ENCODE results near the gene RILPL2. TPM values are rescaled to one million over a fixed set of nuclear protein-coding genes. Genes with fewer than 3 reads are reported as not detected.
A peak's percentile ranks its signal among the peaks of the same experiment; 100 is the strongest.
"Not testable (repeated sequence)": the region's sequence is repeated elsewhere in the genome, so short reads cannot be mapped to it uniquely, and the experiment has no call there.

RILPL2 gene
- total and polyA plus RNA-seq, 8 donors, result 0.83 to 2.1 (median 1.3) TPM

DNA sequence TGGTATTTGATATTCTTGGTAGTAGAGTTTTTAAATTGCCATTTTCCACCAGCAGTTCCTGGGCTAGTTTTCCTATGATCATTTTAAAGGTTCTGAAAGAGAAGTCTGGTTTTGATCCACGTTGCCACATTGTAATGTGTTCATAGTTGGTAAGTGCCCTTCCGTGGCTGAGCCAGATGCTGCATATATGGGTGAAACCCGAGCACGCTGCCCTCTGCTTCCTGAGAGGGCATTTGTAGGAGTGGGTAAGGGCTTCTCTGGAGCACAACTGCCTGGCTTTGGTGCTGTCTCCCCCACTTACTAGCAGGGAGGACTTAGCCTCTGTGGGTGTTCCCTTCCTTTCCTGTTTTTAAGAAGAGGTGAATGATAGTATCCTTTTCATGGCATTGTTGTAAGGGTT is 28.6 kb upstream of the RILPL2 start:
- peaks cover 0 to under 1% (median 0%) of the 10 kb centered on the region in 3 donors for H3K4me1 ChIP-seq
- no peaks in the 10 kb centered on the region for H3K9me3 ChIP-seq
- peaks cover 0 to 3% (median 0%) of the 10 kb centered on the region in 3 donors for H3K36me3 ChIP-seq
- TF ChIP-seq, protein P1, sequence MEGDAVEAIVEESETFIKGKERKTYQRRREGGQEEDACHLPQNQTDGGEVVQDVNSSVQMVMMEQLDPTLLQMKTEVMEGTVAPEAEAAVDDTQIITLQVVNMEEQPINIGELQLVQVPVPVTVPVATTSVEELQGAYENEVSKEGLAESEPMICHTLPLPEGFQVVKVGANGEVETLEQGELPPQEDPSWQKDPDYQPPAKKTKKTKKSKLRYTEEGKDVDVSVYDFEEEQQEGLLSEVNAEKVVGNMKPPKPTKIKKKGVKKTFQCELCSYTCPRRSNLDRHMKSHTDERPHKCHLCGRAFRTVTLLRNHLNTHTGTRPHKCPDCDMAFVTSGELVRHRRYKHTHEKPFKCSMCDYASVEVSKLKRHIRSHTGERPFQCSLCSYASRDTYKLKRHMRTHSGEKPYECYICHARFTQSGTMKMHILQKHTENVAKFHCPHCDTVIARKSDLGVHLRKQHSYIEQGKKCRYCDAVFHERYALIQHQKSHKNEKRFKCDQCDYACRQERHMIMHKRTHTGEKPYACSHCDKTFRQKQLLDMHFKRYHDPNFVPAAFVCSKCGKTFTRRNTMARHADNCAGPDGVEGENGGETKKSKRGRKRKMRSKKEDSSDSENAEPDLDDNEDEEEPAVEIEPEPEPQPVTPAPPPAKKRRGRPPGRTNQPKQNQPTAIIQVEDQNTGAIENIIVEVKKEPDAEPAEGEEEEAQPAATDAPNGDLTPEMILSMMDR (IDR thresholded peaks at IDR 0.05), result no peak
- WGBS, 2 donors, result 92 to 93% methylated on average over 4 of the region's 4 CpGs
- no peak for FAIRE-seq
- no peak overlapping the region for H3K27ac ChIP-seq
- intact Hi-C loops (cut with DNase I), result no loop called here
- ATAC-seq, result no peak
- DNase-seq, result no peak
- H3K4me3 ChIP-seq, result no peak overlapping the region
- no peaks in the 10 kb centered on the region for H3K27me3 ChIP-seq

DNA sequence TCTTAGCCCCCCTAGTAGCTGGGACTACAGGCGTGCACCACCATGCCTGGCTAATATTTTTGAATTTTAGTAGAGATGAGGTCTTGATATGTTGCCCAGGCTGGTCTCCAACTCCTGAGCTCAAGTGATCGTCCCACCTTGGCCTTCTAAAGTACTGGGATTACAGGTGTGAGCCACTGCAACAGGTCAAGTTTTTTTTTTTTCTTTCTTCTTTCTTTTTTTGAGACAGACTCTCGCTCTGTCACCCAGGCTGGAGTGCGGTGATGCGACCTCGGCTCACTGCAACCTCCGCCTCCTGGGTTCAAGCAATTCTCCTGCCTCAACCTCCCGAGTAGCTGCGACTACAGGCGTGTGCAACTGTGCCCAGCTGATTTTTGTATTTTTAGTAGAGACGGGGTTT is 26.7 kb upstream of the RILPL2 start:
- H3K9me3 ChIP-seq; H3K27ac ChIP-seq; ATAC-seq; intact Hi-C loops (cut with DNase I); H3K36me3 ChIP-seq; H3K4me3 ChIP-seq; H3K27me3 ChIP-seq; FAIRE-seq; DNase-seq: not testable (repeated sequence)
- 94 to 96% methylated on average over 11 of the region's 11 CpGs for WGBS, 2 donors
- H3K4me1 ChIP-seq, result peaks cover 0 to 13% (median 5%) of the 10 kb centered on the region in 3 donors

GRCh38 chr12:123457980-123458779 is 21.7 kb upstream of the RILPL2 start, which contains the start of gene SNRNP35:
TSS of gene SNRNP35 (plus strand) at chr12:123458139. CDS start at chr12:123465541, 7,402 bp downstream.
- 0% methylated on average over 48 of the region's 48 CpGs for WGBS, 2 donors
- ATAC-seq (peak; percentile 82 to 91 (median 88)), FAIRE-seq (no peak)

DNA sequence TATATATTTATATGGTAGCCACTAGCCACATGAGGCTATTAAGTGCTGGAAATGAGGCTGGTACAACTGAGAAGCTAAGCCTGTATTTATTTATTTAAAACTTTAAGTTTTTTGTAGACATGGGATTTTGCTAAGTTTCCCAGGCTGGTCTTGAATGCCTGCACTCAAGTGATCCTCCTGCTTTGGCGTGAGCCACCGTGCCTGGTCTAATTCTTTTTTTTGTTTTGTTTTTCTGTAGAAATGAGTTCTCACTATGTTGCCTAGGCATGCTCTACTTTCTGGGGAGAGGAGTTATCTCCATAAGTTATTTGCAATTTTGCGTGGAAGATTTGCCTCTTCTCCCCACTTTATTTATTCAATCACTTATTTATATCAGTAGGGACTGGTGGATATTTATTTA is 16.7 kb upstream of the RILPL2 start:
- no peak overlapping the region for H3K4me3 ChIP-seq
- intact Hi-C loops (cut with DNase I), result no loop called here
- no peaks in the 10 kb centered on the region for H3K27me3 ChIP-seq
- WGBS, 2 donors, result 63 to 66% methylated on average over 3 of the region's 3 CpGs
- FAIRE-seq, result no peak
- H3K27ac ChIP-seq, result no peak overlapping the region
- TF ChIP-seq, protein P1 (IDR thresholded peaks at IDR 0.05), result no peak
- DNase-seq, result no peak
- no peak for ATAC-seq
- no peaks in the 10 kb centered on the region for H3K36me3 ChIP-seq
- H3K9me3 ChIP-seq, result no peaks in the 10 kb centered on the region
- H3K4me1 ChIP-seq, result no peaks in the 10 kb centered on the region

More at GRCh38 chr12:123457980-123458779, 21.7 kb upstream of the RILPL2 start, which contains the start of gene SNRNP35:
- intact Hi-C loops (cut with DNase I), result no loop called here
- DNase-seq, result peak; percentile 67 to 89 (median 80)
- Histone ChIP-seq H3K9me3 (no peaks in the 10 kb centered on the region), H3K36me3 (no peaks in the 10 kb centered on the region), H3K4me1 (peaks cover 0 to 13% (median 5%) of the 10 kb centered on the region in 3 donors), H3K27me3 (no peaks in the 10 kb centered on the region), H3K4me3 (peak within 1 kb of the TSS; percentile 62 to 89 (median 85)), H3K27ac (peak within 1 kb of the TSS; percentile 99)
- TF ChIP-seq, protein P1 (IDR thresholded peaks at IDR 0.05), result no peak

DNA sequence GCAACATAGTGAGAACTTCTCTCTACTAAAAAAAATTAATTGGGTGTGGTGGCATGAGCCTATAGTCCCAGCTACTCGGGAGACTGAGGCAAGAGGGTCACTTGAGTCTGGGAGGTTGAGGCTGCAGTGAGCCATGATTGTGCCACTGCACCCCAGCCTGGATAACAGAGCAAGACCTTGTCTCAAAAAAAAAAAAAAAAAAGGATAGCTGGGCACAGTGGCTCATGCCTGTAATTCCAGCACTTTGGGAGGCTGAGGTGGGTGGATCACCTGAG is 15.7 kb upstream of the RILPL2 start:
- intact Hi-C loops (cut with DNase I); H3K9me3 ChIP-seq; H3K4me1 ChIP-seq; FAIRE-seq; H3K27ac ChIP-seq; H3K36me3 ChIP-seq; H3K4me3 ChIP-seq; H3K27me3 ChIP-seq; ATAC-seq: not testable (repeated sequence)
- DNase-seq, result peak in 1 of 6 donors; percentile 13
- WGBS, 2 donors, result 53 to 58% methylated on average over 1 of the region's 1 CpG

GRCh38 chr12:123450636-123451035 is 14.2 kb upstream of the RILPL2 start:
- ATAC-seq (no peak), FAIRE-seq (no peak), DNase-seq (peak in 1 of 6 donors; percentile 7)
- TF ChIP-seq, protein P1 (IDR thresholded peaks at IDR 0.05), result no peak
- 78 to 85% methylated on average over 9 of the region's 9 CpGs for WGBS, 2 donors
- Histone ChIP-seq H3K9me3 (no peaks in the 10 kb centered on the region), H3K36me3 (no peaks in the 10 kb centered on the region), H3K27ac (no peak overlapping the region), H3K27me3 (no peaks in the 10 kb centered on the region), H3K4me1 (no peaks in the 10 kb centered on the region), H3K4me3 (no peak overlapping the region)
- intact Hi-C loops (cut with DNase I), result no loop called here
